HG03196 (cell line): Measurements from ENCODE around the gene CYBB.

Source experiments
- ATAC-seq: cut with Tn5 transposase; IDR thresholded peaks from one replicate; pipeline ENCODE4 v1.9.1; 2021; ENCODE audit not compliant: unreplicated experiment

Gene CYBB

DNA sequence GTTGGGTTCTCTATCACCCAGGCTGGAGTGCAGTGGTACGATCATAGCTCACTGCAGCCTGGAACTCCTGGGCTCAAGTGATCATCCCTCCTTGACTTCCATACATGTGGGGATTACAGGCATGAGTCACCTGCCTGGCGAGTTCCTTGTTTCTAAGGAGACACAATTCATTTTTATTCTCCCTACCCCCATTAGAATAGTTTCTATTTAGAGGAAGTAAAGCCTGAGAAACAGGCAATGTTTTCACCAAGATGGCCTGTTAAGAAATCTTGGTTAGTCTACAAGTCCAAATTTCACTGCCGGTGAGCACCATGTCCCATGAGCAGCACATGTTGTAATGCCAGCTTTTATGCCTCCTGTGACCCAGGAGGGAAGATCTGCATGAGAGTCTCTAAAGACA, 5.7 kb downstream of the CYBB start:
- no peak for ATAC-seq

DNA sequence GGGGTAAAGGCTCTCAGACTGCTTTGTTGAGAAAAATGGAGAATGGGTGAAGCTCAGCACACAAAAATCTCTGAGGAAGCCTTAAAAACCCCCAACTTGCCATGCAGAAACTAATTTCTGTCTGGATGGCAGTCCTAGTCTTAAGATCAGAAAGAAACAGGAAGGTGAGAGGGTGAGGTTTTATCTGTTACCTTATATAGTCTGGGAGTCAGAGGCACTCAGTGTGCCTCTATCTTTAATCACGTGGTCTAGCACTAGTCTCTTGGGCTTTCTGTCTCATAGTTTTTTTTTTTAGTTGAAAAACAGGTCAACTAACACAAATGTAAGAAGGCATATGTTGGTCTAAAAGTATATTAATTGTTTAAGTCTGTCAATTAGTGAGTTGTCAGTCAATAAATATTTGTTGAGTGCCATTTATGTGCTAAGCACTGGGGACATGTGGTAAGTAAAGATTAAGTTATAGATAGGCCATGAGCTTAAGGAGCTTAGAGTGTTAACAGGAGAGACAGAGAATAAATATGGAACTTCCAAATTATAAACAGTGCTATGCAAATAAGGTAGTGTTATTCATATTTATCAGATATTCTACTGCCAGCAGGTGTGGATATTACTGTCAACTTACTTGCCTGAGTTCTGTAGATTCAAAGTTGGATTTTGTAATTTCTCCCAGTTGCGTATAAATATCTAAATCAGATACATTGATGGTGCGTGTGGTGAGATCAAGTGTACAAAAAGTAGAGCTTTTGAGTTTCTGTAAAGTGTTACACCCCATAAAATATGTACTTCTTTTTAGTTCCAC, 7.0 kb downstream of the CYBB start:
- ATAC-seq, result peak; percentile 77

DNA sequence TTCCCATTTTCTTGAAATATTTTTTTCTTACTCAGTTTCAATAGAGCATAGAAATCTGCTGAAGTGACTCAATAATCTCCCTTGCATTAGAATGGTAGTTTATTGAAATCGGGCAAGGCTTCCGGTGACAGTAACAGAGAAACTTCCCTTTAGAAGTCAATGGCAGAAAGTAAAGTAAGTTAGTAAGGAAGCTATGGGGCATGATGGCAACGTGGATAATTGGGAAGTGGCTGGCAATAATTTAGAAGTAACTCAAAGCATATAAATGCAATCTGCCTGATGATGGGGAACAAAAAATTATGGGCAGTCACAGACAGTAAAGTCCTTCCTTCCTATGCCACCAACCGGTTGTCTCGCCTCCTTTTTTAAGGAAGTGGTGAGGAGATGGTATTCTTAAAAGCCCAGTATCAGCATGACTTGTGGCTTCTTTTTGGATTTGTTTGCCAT, 7.6 kb downstream of the CYBB start:
- peak; percentile 53 for ATAC-seq

DNA sequence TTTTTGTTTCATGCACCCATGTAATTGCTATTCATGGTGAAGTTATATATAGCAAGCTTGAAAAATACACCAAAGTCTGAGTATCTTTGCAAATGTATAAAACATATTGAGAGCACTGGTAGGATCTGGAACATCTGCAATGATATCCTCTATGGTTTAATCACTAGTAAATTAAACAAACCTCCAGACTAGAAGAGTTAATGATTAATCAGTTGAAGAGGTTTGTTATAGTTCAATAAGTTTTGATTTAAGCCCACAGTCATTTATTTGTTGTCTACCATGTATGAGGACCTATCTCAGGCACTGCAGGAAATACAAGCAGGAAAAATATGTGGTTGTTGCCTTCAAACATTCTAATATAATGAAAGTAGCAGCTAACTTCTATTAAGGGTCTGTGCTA, 16.5 kb downstream of the CYBB start:
- ATAC-seq, result no peak

DNA sequence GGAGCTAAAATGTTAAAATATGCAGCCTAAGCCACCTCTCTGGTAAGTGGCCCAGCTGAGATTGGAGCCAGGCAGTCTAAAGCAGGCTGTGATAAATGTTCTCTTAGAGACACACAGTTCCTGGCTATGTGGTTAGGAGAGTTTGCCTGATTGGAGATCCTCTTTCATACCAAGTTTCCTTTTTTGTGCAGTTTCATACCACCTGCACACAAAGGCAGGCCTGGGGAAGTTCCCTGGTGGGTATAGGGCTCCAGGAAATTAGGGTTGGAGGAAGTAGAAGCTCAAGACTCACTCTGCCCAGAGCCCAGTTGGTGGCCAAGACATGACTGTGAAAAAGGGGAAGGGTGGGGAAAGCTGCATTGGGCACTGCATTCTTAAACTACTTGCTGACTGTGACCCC, 16.9 kb downstream of the CYBB start:
- peak; percentile 88 for ATAC-seq

DNA sequence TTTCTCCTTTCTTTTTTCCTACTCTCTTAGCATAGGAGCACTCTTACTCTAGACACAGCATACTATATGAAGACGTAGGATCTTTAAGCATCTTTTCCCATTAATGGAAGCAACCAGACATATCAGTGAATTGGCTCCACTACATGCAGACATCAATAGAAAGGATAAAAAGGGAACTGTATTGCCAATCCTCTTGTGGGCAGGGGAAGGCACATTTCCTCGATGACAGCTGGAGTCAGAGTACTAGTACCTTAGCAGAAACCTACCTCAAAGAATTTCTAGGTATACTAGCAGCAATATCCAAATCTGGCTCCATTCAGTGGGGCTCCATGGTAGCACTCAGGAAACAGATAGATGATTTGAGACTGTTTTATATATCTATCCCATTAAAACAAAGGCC, 20.1 kb downstream of the CYBB start:
- no peak for ATAC-seq

DNA sequence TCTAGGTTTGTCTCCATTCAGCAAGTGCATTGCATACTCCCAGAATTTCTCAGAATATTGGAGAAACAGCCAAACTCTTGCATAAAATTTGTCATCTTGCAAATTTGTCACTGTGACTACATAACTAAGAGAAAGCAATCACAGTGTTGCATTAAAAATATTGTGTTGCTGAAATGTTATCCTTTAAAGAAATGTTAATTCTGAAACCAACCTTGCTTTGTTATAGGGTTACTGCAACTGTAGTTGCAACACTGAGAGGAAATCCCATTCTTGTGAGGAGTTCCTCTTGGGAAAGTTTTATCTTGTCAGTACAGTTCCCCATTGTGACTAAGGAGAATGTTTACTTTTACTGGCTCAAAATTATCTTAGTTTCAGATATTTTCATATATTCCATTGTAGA, 20.9 kb downstream of the CYBB start:
- no peak for ATAC-seq

DNA sequence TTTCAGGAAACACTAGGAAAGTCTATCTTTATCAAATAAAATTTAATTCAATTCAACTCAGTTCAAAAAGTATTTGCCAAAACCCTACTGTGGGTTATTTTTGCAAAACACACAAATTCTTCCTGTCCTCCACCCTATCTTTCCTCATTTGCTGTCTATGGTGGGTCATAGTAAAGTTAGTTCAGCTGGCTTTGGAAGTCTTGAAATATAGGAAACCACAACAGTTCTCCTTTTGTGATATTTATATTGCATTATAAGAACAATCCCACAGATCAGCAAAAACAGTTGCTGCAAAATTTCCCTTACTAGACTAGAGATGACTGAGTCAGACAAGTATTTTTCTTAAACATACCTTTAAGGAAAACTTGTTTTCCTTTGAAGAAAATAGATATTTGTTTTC, 22.2 kb downstream of the CYBB start:
- no peak for ATAC-seq

DNA sequence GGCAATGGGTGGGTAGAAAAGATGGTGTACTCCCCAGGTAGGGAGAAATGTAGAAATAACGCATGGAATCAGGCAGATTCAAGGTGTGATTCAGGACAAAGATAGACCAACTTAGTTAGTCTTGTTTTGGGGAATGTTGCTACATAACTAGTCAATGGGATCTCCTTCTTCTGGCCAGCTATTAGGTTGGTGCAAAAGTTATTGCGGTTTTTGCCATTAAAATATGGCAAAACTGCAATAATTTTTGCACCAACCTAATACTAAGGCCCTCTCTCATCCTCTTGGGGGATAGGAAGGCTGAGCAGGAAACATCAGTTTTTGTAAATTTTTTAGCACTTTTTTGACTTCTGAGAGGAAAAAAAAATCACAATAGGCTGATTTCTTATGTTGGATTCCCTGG, 23.2 kb downstream of the CYBB start:
- no peak for ATAC-seq

DNA sequence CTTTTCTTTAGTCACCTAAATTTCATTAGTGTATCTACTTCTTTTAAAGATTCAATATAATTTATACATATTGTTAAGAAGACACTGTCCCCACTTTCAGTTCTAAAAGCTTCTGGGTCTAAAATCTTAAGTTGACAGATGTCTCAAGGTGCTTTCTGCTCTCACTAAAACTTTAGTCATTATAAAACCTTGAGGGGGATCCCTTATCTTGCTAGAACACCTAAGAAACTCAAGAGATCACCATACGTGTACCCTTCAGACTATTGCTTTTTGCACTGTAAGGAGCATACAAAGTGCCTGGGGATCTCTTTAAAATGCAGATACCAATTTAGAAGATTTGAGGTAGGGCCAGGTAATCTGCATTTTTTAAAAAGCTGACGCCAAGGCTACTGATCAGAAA, 30.1 kb downstream of the CYBB start:
- no peak for ATAC-seq

DNA sequence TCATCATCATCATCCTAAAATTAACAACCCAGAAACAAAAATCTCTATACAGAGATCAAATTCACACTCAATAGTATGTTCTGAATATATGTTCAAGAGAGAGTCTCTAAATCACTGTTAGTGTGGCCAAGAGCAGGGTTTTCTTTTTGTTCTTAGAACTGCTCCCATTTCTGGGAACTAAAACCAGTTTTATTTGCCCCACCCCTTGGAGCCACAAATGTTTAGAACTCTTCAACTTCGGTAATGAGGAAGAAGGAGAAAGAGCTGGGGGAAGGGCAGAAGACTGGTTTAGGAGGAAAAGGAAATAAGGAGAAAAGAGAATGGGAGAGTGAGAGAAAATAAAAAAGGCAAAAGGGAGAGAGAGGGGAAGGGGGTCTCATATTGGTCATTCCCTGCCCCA, 32.3 kb downstream of the CYBB start:
- no peak for ATAC-seq

DNA sequence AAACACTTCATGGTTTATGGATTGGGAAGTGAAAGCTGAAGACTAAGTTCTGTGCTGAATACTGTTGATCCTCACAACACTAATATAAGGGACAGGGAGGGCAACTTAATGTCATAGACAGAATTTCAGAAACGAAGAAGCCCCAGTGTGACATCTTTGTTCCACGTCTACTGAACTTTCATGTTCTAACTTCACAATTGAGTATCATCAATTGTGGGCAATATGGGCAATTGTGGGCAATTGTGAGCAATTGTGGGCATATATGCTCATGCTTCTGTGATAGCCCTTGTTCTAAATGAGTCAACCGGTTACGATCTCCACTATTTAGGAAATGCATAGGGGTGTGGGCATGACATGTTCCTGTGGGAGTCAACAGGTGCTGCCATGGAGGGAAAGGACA, 33.7 kb downstream of the CYBB start:
- ATAC-seq, result no peak

DNA sequence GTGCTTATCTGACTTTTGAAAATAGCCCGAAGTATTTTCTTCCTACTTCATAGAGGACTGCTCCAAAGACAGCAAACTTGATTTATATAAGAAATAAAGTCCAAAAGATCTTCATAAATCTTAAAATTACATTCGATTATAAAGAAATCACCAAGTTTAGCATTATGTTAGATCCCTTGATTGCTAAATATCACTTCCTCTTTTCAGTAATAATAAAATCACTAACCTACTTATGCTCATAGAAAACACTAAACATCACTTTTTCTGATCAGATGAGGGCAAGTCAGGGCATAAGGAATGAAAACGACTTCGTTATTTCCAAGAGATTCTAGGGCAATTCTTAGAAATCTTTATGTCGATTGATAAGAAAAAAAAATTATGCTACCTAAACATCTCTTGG, 35.5 kb downstream of the CYBB start:
- ATAC-seq, result no peak

DNA sequence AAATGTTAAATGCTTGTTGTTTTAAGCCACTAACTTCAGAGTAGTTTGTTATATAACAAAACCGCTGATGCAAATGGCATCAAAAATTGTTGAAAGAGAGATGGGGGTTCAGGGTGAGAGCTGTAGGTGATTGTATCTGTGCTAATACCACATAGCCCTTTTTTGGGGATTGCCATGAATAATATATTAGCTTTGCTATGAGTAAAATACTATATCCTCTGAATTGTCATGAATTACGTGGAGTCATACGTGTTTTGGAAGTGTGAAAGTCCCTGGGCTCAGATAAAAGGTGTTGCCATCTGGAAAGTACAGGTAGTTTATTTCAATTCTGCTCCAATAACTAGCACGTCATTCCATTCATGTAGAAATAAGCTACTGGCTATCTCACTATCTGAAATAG, 36.9 kb downstream of the CYBB start:
- ATAC-seq, result peak; percentile 22

DNA sequence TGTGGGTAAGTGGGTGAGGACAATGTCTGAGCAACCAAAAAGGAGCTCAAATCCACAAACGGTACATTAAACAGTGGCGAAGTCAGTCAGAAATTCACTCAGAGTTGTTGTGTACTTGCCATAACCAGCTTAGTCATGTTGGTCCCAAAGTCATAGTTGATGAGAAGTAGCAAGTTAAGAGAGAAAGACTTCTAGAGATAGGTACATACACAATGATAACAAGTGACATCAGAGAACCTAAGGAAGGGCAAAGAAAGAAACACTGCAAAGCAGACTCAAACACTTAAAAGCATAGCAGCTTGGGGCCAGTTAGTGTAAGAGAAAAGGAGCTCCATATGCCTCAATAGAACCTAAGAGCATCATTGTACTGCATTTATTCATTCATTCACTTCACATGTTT, 37.3 kb downstream of the CYBB start:
- ATAC-seq, result peak; percentile 19

DNA sequence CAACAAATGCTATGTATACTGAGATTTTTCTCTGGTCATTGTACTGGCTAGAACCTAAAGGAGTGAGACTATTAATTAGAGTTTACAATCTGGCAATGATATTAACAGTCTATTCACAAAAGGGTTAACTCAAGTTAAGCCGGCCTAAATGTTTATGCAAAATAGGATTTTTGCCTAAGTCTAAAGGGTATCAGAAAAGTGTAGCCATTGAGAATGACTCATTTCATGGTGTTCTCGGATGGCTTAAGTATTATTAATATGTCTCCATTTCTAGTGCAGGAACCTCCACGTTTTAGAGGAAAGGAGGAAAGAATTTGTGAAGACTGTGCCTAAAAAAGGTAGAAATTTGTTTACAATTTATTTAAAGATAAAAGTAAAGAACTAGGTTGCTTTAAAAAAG, 37.7 kb downstream of the CYBB start:
- peak; percentile 51 for ATAC-seq

DNA sequence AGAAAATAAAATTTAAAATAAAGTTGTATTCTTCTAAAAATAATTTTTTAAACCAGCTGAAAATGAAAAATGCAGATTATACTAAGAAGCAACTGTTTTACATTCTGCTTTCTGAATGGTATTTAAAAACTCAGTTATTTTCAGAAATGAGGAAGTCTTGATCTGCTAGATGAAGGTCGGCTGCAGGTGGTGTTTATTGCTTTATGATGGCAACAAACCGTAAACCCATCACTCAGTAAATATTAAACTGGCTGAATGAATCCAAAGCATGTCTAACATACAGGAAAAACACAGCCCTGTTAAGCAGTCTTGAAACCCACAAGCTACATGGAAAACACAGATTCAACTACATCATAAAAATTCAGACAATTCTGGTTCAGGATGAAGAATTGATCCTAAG, 38.2 kb downstream of the CYBB start:
- peak; percentile 51 for ATAC-seq

DNA sequence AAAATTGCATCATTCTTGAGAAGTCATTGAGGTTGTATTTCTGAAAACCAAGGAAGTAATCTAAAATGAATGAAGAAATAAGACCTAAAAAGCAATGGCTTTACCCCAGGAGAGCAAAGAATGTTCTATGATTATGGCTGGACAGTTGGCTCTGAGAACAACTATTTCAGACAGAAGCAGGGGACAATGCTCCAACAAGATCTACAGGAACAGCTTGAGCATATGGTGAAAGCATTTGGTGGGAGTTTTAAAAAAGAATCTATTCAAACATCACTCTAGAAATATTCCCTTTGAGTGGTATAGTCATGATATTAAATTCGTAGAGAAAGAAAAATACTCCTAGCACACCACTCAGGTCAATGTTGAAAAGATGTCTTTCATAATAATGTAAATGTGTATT, 40.8 kb downstream of the CYBB start:
- ATAC-seq, result no peak

DNA sequence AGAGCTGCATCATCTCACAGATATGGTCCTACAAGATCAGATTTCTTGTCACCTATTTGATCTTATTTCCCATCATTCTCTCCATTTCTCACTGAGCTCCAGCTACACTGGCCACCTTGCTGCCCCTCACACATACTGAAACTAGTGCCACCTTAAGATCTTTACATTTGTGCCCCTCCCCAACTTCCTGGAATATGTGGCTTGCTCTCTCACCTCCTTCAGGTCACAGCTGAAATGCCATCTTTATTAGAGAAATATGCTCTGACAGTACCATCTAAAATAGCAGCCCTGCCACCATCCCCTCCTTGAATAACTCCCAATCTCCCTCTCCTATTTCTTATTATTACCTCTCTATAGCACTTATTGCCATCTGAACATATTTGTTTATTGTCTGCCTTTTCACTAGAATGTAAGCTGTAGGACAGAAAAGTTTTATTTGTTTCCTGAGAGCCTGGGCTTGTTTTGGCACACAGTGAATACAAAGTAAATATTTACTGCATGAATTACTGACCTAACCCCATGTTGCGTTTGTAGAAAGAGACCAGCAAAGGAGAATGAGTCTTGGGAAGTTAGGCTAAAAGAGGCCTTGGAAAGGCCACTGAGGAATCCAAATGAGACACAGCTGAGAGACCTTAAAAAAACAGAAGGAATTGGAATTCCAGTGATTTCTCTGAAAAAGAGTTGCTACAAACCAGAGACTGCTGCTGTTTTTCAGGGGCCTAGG, 44.8 kb downstream of the CYBB start:
- ATAC-seq, result no peak

DNA sequence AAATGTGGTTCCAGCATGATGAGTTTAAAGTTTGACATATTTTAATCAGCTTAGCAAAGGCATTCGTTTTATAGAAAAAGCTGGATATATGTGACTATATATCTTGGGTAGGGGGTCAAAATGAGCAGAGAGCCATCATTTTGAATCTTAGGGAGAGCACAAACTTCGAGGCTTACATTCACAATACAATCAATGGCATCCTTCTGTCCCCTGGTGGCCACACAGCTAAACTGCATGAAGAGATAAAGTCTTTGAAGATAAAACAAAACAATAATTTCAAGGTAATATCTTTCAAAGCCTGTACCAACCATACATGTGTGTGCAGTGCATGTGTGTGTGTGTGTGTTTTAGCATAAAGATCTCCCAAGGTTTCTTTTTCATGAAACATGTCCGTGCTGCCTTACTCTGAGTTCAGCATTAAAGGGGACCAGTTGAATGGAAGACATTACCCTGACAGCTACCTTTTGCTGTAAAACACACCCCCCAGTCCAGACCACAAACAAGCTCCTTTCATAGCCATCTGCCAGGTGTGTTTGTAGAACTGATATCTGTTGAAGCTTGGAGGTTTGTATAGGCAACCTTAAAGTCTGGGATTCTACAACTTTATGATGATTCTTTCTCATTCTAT, 45.5 kb downstream of the CYBB start:
- peak; percentile 56 for ATAC-seq

DNA sequence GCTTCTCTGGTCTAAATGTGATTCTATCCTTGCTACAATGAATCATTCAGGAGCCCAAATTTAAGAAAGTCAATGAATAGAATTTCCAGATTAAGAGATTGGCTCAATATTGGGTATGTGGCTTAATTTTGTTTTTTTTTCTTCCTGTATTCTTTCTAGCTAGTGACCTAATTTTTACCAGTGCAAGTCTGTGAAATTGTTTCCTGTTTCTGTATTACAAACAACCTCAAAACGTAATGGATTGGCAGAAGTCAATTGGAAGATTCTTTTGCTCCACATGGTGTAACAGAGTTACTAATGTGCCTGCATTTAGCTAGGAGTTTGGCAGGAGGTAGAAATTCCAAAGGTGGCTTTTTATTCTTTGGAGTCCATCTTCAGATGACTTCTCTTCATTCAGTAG, 49.9 kb downstream of the CYBB start:
- ATAC-seq, result no peak

DNA sequence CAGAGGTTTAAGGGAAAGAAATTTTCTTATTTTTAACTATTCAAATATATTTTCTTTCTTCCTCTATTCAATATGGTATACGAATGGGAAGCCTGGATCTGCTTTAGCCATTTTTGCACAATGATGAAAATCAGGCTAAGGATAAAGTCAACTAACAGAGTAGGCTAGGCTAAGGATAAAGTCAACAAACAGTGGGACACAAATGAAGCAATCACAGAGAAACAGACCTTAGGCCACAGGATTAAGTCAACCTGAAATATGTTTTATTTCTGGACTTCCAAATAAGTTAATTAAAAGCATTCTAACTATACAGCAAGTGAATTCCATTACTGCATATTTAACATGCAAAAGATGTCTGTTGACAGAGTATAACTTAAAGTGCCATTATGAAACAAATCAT, 50.5 kb downstream of the CYBB start:
- ATAC-seq, result no peak
